Natural killer cell (primary cell): ENCODE data around the gene ZNF764. TPM values are rescaled to one million over a fixed set of nuclear protein-coding genes. Genes with fewer than 3 reads are reported as not detected.
"Not testable (repeated sequence)": the region's sequence is repeated elsewhere in the genome, so short reads cannot be mapped to it uniquely, and the experiment has no call there.

Experiments
- ATAC-seq, 3 donors: fragments of 150-1000 bp in 2 of 3; fragments of 200-7000 bp in 1 of 3; cut with Tn5 transposase; 1 replicate in 1 of 3; 2 replicates in 2 of 3; pipeline ENCODE4 v1.10.0; 2021; ENCODE audit warnings: mild to moderate bottlenecking in 2 of 3, moderate library complexity in 2 of 3
- DNase-seq, 2 donors: peaks; one replicate each; pipeline versions ENCODE4 v3.0.0 to v3.0.0-alpha.2; 2013 to 2021; ENCODE audit warnings: mixed read lengths in 1 of 2
- H3K27ac ChIP-seq: one replicate; pipeline ENCODE4 v1.5.1; 2013; ENCODE audit warnings: mild to moderate bottlenecking, low read length
- H3K27me3 ChIP-seq: one replicate; pipeline ENCODE4 v1.6.1; 2013; ENCODE audit warnings: low read length; ENCODE audit not compliant: control insufficient read depth, insufficient read depth
- H3K36me3 ChIP-seq: one replicate; pipeline ENCODE4 v1.6.1; 2013; ENCODE audit warnings: low read length; ENCODE audit not compliant: control insufficient read depth, insufficient read depth
- H3K4me1 ChIP-seq: one replicate; pipeline ENCODE4 v1.6.1; 2013; ENCODE audit warnings: low read length; ENCODE audit not compliant: control insufficient read depth, insufficient read depth
- H3K4me3 ChIP-seq: one replicate; pipeline ENCODE4 v1.5.1; 2013; ENCODE audit warnings: low read length
- H3K9me3 ChIP-seq: one replicate; pipeline ENCODE4 v1.6.1; 2013; ENCODE audit warnings: low read length; ENCODE audit not compliant: control insufficient read depth, insufficient read depth
- H3K27ac Mint-ChIP-seq, 2 donors: one replicate each; pipeline ENCODE4 v1.8.0; 2022; ENCODE audit warnings: mild to moderate bottlenecking in 2 of 2, mixed read lengths in 2 of 2, moderate library complexity in 1 of 2
- H3K27me3 Mint-ChIP-seq, 2 donors: one replicate each; pipeline ENCODE4 v1.8.0; 2022; ENCODE audit warnings: low read depth in 2 of 2, mixed read lengths in 2 of 2
- H3K36me3 Mint-ChIP-seq: one replicate; pipeline ENCODE4 v1.8.0; 2022; ENCODE audit warnings: mixed read lengths
- H3K4me1 Mint-ChIP-seq, 2 donors: one replicate each; pipeline ENCODE4 v1.8.0; 2022; ENCODE audit warnings: mixed read lengths in 2 of 2
- H3K4me3 Mint-ChIP-seq: one replicate; pipeline ENCODE4 v1.8.0; 2022; ENCODE audit warnings: mild to moderate bottlenecking, moderate library complexity, mixed read lengths
- H3K9me3 Mint-ChIP-seq, 2 donors: one replicate each; pipeline ENCODE4 v1.8.0; 2022; ENCODE audit warnings: mixed read lengths in 2 of 2
- WGBS: methylation state at CpG from one replicate; pipeline ENCODE4 v1.1.7; 2013; ENCODE audit warnings: missing lambda C conversion rate; ENCODE audit not compliant: insufficient coverage; 5-methylcytosine and 5-hydroxymethylcytosine counted together
- intact Hi-C: fragments of 100-400 bp; cut with micrococcal nuclease; formaldehyde crosslinking; loops from one replicate; pipeline ENCODE4 v1.14.2; 2022
- total RNA-seq, 4 donors: library from RNA; stranded (reverse); fragments of 120-200 nt in 1 of 4; gene quantifications; one replicate each; pipeline versions ENCODE4 v1.2.3 to v1.2.4, GENCODE V29; 2013 to 2022
- TF ChIP-seq, protein P1 (sequence below): fragments of 200-600 bp; IDR thresholded peaks from one replicate; pipeline ENCODE4 v1.8.0; 2022; ENCODE audit warnings: antibody characterized with exemption

Gene ZNF764
- total RNA-seq, 3 donors from 2014 or later (not counting 1 experiment from before 2014, with no cell fraction given) = 9.6 to 13.0 (median 11.7) TPM

DNA sequence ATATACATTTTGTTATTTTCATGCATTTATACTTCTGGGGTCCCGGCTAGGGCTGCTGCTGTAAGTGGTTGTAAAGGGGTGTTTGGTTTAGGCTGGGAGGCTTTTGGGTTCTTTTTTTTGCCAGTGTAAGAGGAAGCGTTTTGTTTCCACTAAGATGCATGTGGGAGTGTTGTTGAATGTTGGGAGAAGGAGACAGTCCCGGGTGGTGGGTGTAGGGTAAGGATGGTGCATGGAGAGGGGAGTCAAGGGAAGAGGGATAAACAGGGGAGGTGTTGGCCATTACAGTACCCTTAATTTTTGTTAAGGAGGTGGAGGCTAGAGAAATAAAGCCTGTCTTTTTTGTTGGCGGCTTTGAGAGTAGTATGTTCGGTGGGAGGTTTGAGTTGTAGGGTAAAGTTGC lies 15.1 kb downstream of the ZNF764 start:
- intact Hi-C loops = no loop called here
- H3K4me1 Mint-ChIP-seq = peaks cover 0 to 5% of the 10 kb centered on the region in 2 donors
- WGBS = 92% methylated on average over 5 of the region's 5 CpGs
- H3K9me3 Mint-ChIP-seq = no peaks in the 10 kb centered on the region
- no peak overlapping the region for H3K4me3 Mint-ChIP-seq
- H3K27ac Mint-ChIP-seq = no peak overlapping the region
- ATAC-seq (no peak), DNase-seq (no peak)
- H3K27me3 ChIP-seq = no peaks in the 10 kb centered on the region
- no peaks in the 10 kb centered on the region for H3K9me3 ChIP-seq
- no peak overlapping the region for H3K27ac ChIP-seq
- H3K36me3 Mint-ChIP-seq = no peaks in the 10 kb centered on the region
- H3K36me3 ChIP-seq = no peaks in the 10 kb centered on the region
- TF ChIP-seq, protein P1, sequence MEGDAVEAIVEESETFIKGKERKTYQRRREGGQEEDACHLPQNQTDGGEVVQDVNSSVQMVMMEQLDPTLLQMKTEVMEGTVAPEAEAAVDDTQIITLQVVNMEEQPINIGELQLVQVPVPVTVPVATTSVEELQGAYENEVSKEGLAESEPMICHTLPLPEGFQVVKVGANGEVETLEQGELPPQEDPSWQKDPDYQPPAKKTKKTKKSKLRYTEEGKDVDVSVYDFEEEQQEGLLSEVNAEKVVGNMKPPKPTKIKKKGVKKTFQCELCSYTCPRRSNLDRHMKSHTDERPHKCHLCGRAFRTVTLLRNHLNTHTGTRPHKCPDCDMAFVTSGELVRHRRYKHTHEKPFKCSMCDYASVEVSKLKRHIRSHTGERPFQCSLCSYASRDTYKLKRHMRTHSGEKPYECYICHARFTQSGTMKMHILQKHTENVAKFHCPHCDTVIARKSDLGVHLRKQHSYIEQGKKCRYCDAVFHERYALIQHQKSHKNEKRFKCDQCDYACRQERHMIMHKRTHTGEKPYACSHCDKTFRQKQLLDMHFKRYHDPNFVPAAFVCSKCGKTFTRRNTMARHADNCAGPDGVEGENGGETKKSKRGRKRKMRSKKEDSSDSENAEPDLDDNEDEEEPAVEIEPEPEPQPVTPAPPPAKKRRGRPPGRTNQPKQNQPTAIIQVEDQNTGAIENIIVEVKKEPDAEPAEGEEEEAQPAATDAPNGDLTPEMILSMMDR = no peak
- no peak overlapping the region for H3K4me3 ChIP-seq
- peaks cover 4% of the 10 kb centered on the region for H3K4me1 ChIP-seq
- no peaks in the 10 kb centered on the region for H3K27me3 Mint-ChIP-seq

- 91% methylated on average over 9 of the region's 10 CpGs for WGBS
- no peak for ATAC-seq
- Histone ChIP-seq H3K9me3 (no peaks in the 10 kb centered on the region), H3K27ac (no peak overlapping the region), H3K4me3 (no peak overlapping the region), H3K27me3 (no peaks in the 10 kb centered on the region), H3K4me1 (peaks cover 4% of the 10 kb centered on the region), H3K36me3 (no peaks in the 10 kb centered on the region)
- TF ChIP-seq, protein P1 = no peak
- Mint-ChIP-seq H3K27me3 (no peaks in the 10 kb centered on the region), H3K9me3 (no peaks in the 10 kb centered on the region), H3K36me3 (no peaks in the 10 kb centered on the region), H3K4me3 (no peak overlapping the region), H3K27ac (no peak overlapping the region), H3K4me1 (peaks cover 3 to 5% of the 10 kb centered on the region in 2 donors)
- DNase-seq = no peak
- intact Hi-C loops = no loop called here
These were observed 16.5 kb downstream of the ZNF764 start for GRCh38 chr16:30541502-30542329.

GRCh38 chr16:30540916-30541464 lies 17.2 kb downstream of the ZNF764 start:
- H3K36me3 ChIP-seq, H3K9me3 Mint-ChIP-seq, intact Hi-C loops: not testable (repeated sequence)

DNA sequence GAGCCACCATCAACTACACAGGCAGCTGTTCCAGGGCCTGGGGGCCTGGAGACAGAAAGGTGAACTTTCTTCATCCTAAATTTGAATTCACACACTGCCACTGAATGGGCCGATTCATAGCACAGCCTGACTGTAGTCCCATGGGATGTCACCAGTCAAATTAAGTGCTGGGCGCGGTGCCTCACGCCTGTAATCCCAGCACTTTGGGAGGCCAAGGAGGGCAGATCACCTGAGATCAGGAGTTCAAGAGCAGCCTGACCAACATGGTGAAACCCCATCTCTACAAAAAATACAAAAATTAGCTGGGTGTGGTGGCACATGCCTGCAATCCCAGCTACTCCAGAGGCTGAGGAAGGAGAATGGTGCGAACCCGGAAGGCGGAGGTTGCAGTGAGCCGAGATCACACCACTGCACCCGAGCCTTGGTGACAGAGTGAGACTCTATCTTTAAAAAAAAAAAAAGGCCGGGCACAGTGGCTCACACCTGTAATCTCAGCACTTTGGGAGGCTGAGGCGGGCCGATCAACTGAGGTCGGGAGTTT lies 18.1 kb downstream of the ZNF764 start:
- not testable (repeated sequence) for DNase-seq, ATAC-seq, H3K36me3 Mint-ChIP-seq, H3K4me3 Mint-ChIP-seq, H3K9me3 Mint-ChIP-seq, H3K27me3 ChIP-seq, H3K36me3 ChIP-seq, H3K27me3 Mint-ChIP-seq, H3K4me3 ChIP-seq, H3K27ac ChIP-seq, H3K9me3 ChIP-seq, H3K27ac Mint-ChIP-seq
- intact Hi-C loops = loop anchor here (5.0 to 10.0 kb wide), 2 partner anchors 47 to 105 kb away; partner anchors contain the start of genes DCTPP1 and ZNF785
- WGBS = 97% methylated on average over 13 of the region's 13 CpGs
- H3K4me1 ChIP-seq = peaks cover 20% of the 10 kb centered on the region
- peaks cover 17 to 19% of the 10 kb centered on the region in 2 donors for H3K4me1 Mint-ChIP-seq

More at GRCh38 chr16:30540916-30541464, 17.2 kb downstream of the ZNF764 start:
- not testable (repeated sequence) for H3K27me3 Mint-ChIP-seq, H3K4me3 ChIP-seq, H3K27me3 ChIP-seq, H3K9me3 ChIP-seq, H3K27ac Mint-ChIP-seq, H3K27ac ChIP-seq, DNase-seq, ATAC-seq, H3K4me3 Mint-ChIP-seq, H3K36me3 Mint-ChIP-seq, H3K4me1 Mint-ChIP-seq
- H3K4me1 ChIP-seq = peaks cover 11% of the 10 kb centered on the region
- 93% methylated on average over 9 of the region's 9 CpGs for WGBS
